Neuronal stem cell (in vitro differentiated cells): ENCODE data around the gene IGSF9.

Experiments used
- DNase-seq: peaks from one replicate; pipeline ENCODE4 v3.0.0-alpha.2; 2013; ENCODE audit warnings: low spot score
- H2AFZ ChIP-seq: one replicate; pipeline ENCODE4 v1.6.1; 2013; ENCODE audit warnings: mild to moderate bottlenecking, low read length, inconsistent platforms
- H2AK5ac ChIP-seq: 2 replicates; pipeline ENCODE4 v1.6.1; 2013; ENCODE audit warnings: low read depth, mild to moderate bottlenecking, inconsistent platforms, low read length, moderate library complexity, mixed read lengths
- H2BK120ac ChIP-seq: 2 replicates; pipeline ENCODE4 v1.6.1; 2013; ENCODE audit warnings: low read depth, mild to moderate bottlenecking, inconsistent platforms, low read length, moderate library complexity, mixed read lengths
- H2BK12ac ChIP-seq: one replicate; pipeline ENCODE4 v1.6.1; 2013; ENCODE audit warnings: low read length, inconsistent platforms
- H2BK15ac ChIP-seq: 2 replicates; pipeline ENCODE4 v1.6.1; 2013; ENCODE audit warnings: mild to moderate bottlenecking, low read length, inconsistent platforms, mixed read lengths
- H2BK5ac ChIP-seq: one replicate; pipeline ENCODE4 v1.6.1; 2013; ENCODE audit warnings: inconsistent platforms, mild to moderate bottlenecking, low read length, moderate library complexity
- H3K14ac ChIP-seq: one replicate; pipeline ENCODE4 v1.6.1; 2013; ENCODE audit warnings: low read length, inconsistent platforms
- H3K18ac ChIP-seq: 2 replicates; pipeline ENCODE4 v1.6.1; 2013; ENCODE audit warnings: low read length, inconsistent platforms
- H3K23ac ChIP-seq: 2 replicates; pipeline ENCODE4 v1.6.1; 2013; ENCODE audit warnings: low read depth, mild to moderate bottlenecking, mixed read lengths, low read length, inconsistent platforms; ENCODE audit not compliant: poor library complexity
- H3K27ac ChIP-seq: replicated peaks from 3 replicates; pipeline ENCODE4 v1.5.1; 2013; ENCODE audit warnings: low read length, inconsistent platforms
- H3K27me3 ChIP-seq, 3 experiments: 2 replicates each; pipeline ENCODE4 v1.6.1; 2013; ENCODE audit warnings: low read length in 3 of 3, mild to moderate bottlenecking in 2 of 3, inconsistent platforms in 1 of 3, low read depth in 1 of 3, mixed read lengths in 1 of 3, moderate library complexity in 1 of 3; ENCODE audit not compliant: control insufficient read depth in 3 of 3, insufficient read depth in 3 of 3
- H3K36me3 ChIP-seq, 2 donors: replicated peaks in 1 of 2; 2 replicates each; pipeline ENCODE4 v1.6.1; 2013; ENCODE audit warnings: low read length in 2 of 2; ENCODE audit not compliant: control insufficient read depth in 2 of 2, insufficient read depth in 2 of 2
- H3K4ac ChIP-seq: 2 replicates; pipeline ENCODE4 v1.6.1; 2013; ENCODE audit warnings: inconsistent platforms, mild to moderate bottlenecking, low read length, moderate library complexity
- H3K4me1 ChIP-seq, 2 donors: 1 replicate in 1 of 2; 2 replicates in 1 of 2; pipeline ENCODE4 v1.6.1; 2013; ENCODE audit warnings: low read length in 2 of 2, low read depth in 1 of 2; ENCODE audit not compliant: control insufficient read depth in 2 of 2, insufficient read depth in 1 of 2
- H3K4me2 ChIP-seq: one replicate; pipeline ENCODE4 v1.6.1; 2013; ENCODE audit warnings: mild to moderate bottlenecking, low read length, inconsistent platforms; ENCODE audit not compliant: insufficient read depth, poor library complexity, severe bottlenecking
- H3K4me3 ChIP-seq, 2 donors: 2 replicates each; pipeline ENCODE4 v1.5.1; 2013; ENCODE audit warnings: low read length in 2 of 2, mild to moderate bottlenecking in 2 of 2, inconsistent platforms in 1 of 2, moderate library complexity in 1 of 2
- H3K79me1 ChIP-seq: one replicate; pipeline ENCODE4 v1.6.1; 2013; ENCODE audit warnings: low read depth, mild to moderate bottlenecking, inconsistent platforms, low read length, moderate library complexity
- H3K9ac ChIP-seq: one replicate; pipeline ENCODE4 v1.6.1; 2013; ENCODE audit warnings: mild to moderate bottlenecking, low read depth, low read length, inconsistent platforms; ENCODE audit not compliant: poor library complexity
- H3K9me3 ChIP-seq, 2 donors: replicated peaks in 1 of 2; 2 replicates each; pipeline versions ENCODE3 to v1.6.1; 2013; ENCODE audit warnings: low read length in 2 of 2, mild to moderate bottlenecking in 2 of 2, inconsistent platforms in 1 of 2, low read depth in 1 of 2, mixed read lengths in 1 of 2, moderate library complexity in 1 of 2; ENCODE audit not compliant: control insufficient read depth in 2 of 2, insufficient read depth in 1 of 2
- H4K8ac ChIP-seq: one replicate; pipeline ENCODE4 v1.6.1; 2013; ENCODE audit warnings: low read depth, mild to moderate bottlenecking, inconsistent platforms, low read length, moderate library complexity
- H4K91ac ChIP-seq: one replicate; pipeline ENCODE4 v1.6.1; 2013; ENCODE audit warnings: low read length, low read depth, mild to moderate bottlenecking, inconsistent platforms; ENCODE audit not compliant: poor library complexity
- WGBS, 2 donors: extraction: QIAGEN DNeasy Blood & Tissue Kit; methylation state at CpG; one replicate each; pipeline ENCODE4 v1.1.7; 2013; ENCODE audit warnings: missing lambda C conversion rate in 2 of 2, mixed read lengths in 1 of 2; ENCODE audit not compliant: insufficient read length in 2 of 2, insufficient replicate concordance in 1 of 2; ENCODE audit errors: extremely low coverage in 2 of 2; 5-methylcytosine and 5-hydroxymethylcytosine counted together

IGSF9 gene

DNA sequence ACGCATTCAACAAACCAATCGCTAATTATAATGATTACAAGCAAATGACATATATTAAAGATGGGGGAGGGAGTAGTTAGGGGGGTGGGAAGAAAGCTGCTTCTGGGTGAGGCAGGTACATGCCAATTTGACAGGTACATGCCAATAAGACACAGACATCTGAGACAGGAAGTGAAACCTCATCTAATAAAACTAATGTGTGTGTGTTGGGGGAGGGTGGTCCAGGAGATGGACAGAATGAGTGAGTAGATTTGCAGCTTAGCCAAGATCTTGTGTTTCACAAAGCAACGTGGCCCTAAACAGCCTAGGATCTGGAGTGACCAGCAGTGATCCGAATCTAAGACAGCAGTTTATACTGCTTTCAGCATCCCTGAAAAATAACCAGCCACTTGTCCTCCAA is 56.2 kb downstream of the IGSF9 start:
- H3K4me3 ChIP-seq = no peak overlapping the region

DNA sequence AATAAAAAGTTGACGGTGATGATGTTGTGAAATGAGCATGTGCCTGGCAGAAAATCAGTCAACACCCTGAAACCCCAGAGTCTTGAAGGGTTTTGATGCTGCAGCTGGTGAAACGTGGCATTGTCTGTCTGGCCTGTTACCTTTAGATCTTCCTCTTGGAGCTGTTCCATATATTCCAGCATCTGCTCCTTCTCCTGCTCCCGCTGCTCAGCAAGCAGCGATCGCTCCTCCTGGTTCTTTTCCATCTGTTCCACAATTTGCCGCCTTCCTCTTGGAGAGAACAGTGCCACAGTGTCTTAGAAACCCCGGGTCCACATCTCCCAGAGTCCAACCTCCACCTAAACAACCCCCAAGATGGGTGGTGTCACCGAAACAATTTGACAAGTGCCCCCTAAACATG is 61.1 kb downstream of the IGSF9 start:
- H3K36me3 ChIP-seq = no peaks in the 10 kb centered on the region
- no peak overlapping the region for H2BK120ac ChIP-seq
- H2BK15ac ChIP-seq = no peak overlapping the region
- no peak overlapping the region for H3K27ac ChIP-seq
- H3K79me1 ChIP-seq = no peaks in the 10 kb centered on the region
- H3K9ac ChIP-seq = no peak overlapping the region
- no peak overlapping the region for H3K14ac ChIP-seq
- H2AFZ ChIP-seq = no peak overlapping the region
- H3K9me3 ChIP-seq = no peaks in the 10 kb centered on the region
- no peak for DNase-seq
- H3K4me3 ChIP-seq = no peak overlapping the region
- no CpG with 5 or more reads among the region's 8 CpGs for WGBS, 2 donors
- no peak overlapping the region for H2AK5ac ChIP-seq
- H3K4me2 ChIP-seq = no peak overlapping the region
- no peak overlapping the region for H2BK5ac ChIP-seq
- no peaks in the 10 kb centered on the region for H3K4me1 ChIP-seq
- H3K23ac ChIP-seq = no peak overlapping the region
- H4K8ac ChIP-seq = no peak overlapping the region
- H3K4ac ChIP-seq = no peak overlapping the region
- no peak overlapping the region for H3K18ac ChIP-seq
- H3K27me3 ChIP-seq = peaks cover 0 to 26% (median 0%) of the 10 kb centered on the region in 3 experiments
- no peak overlapping the region for H2BK12ac ChIP-seq
- H4K91ac ChIP-seq = no peak overlapping the region

More for the DNA sequence above, 56.2 kb downstream of the IGSF9 start:
- Histone ChIP-seq H2BK12ac (no peak overlapping the region), H2BK120ac (no peak overlapping the region), H3K23ac (no peak overlapping the region), H2BK15ac (no peak overlapping the region), H3K9ac (no peak overlapping the region), H3K4me2 (no peak overlapping the region), H3K27ac (no peak overlapping the region), H2AFZ (no peak overlapping the region), H4K8ac (no peak overlapping the region), H2BK5ac (no peak overlapping the region), H2AK5ac (no peak overlapping the region), H3K79me1 (no peaks in the 10 kb centered on the region), H3K4ac (no peak overlapping the region), H3K36me3 (no peaks in the 10 kb centered on the region), H3K4me1 (peaks cover 0 to 5% of the 10 kb centered on the region in 2 donors), H3K27me3 (peaks cover 0 to 21% (median 0%) of the 10 kb centered on the region in 3 experiments), H3K9me3 (no peaks in the 10 kb centered on the region), H3K18ac (no peak overlapping the region), H4K91ac (no peak overlapping the region), H3K14ac (no peak overlapping the region)
- WGBS, 2 donors = no CpG with 5 or more reads among the region's 4 CpGs
- no peak for DNase-seq

- H4K91ac ChIP-seq = no peak overlapping the region
- H3K4me1 ChIP-seq = no peaks in the 10 kb centered on the region
- no peak overlapping the region for H2BK5ac ChIP-seq
- no peak overlapping the region for H4K8ac ChIP-seq
- WGBS, 2 donors = no CpG with 5 or more reads among the region's 4 CpGs
- H3K27me3 ChIP-seq = peaks cover 0 to 32% (median 0%) of the 10 kb centered on the region in 3 experiments
- no peaks in the 10 kb centered on the region for H3K36me3 ChIP-seq
- H2BK12ac ChIP-seq = no peak overlapping the region
- H3K9me3 ChIP-seq = no peaks in the 10 kb centered on the region
- no peak overlapping the region for H3K27ac ChIP-seq
- no peak overlapping the region for H2BK15ac ChIP-seq
- no peak overlapping the region for H2AFZ ChIP-seq
- DNase-seq = no peak
- H3K4me3 ChIP-seq = no peak overlapping the region
- no peak overlapping the region for H2AK5ac ChIP-seq
- no peak overlapping the region for H3K9ac ChIP-seq
- H3K4ac ChIP-seq = no peak overlapping the region
- no peak overlapping the region for H2BK120ac ChIP-seq
- H3K79me1 ChIP-seq = no peaks in the 10 kb centered on the region
- H3K4me2 ChIP-seq = no peak overlapping the region
- H3K23ac ChIP-seq = no peak overlapping the region
- H3K14ac ChIP-seq = no peak overlapping the region
- no peak overlapping the region for H3K18ac ChIP-seq
These were observed 62.3 kb downstream of the IGSF9 start for GRCh38 chr1:159883134-159883533.

DNA sequence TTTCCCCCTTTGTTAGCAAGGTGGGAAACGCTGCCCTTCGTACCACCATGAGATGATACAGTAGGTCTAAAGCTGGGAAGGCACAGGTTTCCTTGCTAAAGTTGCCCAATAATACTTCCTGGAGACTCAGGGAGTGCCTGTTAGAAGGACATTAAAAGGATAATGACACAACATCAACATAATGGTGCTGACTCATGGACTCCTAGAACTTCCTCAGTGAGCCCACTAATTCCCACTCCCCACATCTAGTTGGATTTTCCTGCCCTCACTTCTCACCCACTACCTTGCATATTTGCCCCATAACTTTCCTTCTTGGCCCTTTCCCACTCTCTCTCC is 62.9 kb downstream of the IGSF9 start:
- H4K91ac ChIP-seq = no peak overlapping the region
- no peaks in the 10 kb centered on the region for H3K9me3 ChIP-seq
- no peaks in the 10 kb centered on the region for H3K79me1 ChIP-seq
- no peak overlapping the region for H2AFZ ChIP-seq
- H3K27ac ChIP-seq = no peak overlapping the region
- H2BK120ac ChIP-seq = no peak overlapping the region
- no peak overlapping the region for H2AK5ac ChIP-seq
- H3K36me3 ChIP-seq = no peaks in the 10 kb centered on the region
- no peak overlapping the region for H2BK5ac ChIP-seq
- H3K4ac ChIP-seq = no peak overlapping the region
- no peaks in the 10 kb centered on the region for H3K4me1 ChIP-seq
- H2BK12ac ChIP-seq = no peak overlapping the region
- H3K9ac ChIP-seq = no peak overlapping the region
- H4K8ac ChIP-seq = no peak overlapping the region
- H3K4me2 ChIP-seq = no peak overlapping the region
- no peak overlapping the region for H3K18ac ChIP-seq
- H3K23ac ChIP-seq = no peak overlapping the region
- DNase-seq = no peak
- no peak overlapping the region for H2BK15ac ChIP-seq
- no peak overlapping the region for H3K4me3 ChIP-seq
- no CpG with 5 or more reads among the region's 2 CpGs for WGBS, 2 donors
- peaks cover 0 to 32% (median 0%) of the 10 kb centered on the region in 3 experiments for H3K27me3 ChIP-seq
- H3K14ac ChIP-seq = no peak overlapping the region
